Left colon (tissue), 2 donors: ENCODE measurements around the gene CMTM6. TPM values are rescaled to one million over a fixed set of nuclear protein-coding genes. Genes with fewer than 3 reads are reported as not detected.
"Not testable (repeated sequence)": the region's sequence is repeated elsewhere in the genome, so short reads cannot be mapped to it uniquely, and the experiment has no call there.

Experiments used
- ATAC-seq: fragments of 200-7000 bp; cut with Tn5 transposase; one replicate; pipeline ENCODE4 v1.9.1; 2020; ENCODE audit warnings: mild to moderate bottlenecking, moderate library complexity
- DNase-seq, 2 donors: peaks; one replicate each; pipeline ENCODE4 v3.0.0-alpha.2; 2020
- intact Hi-C, 2 donors: fragments of 100-400 bp; cut with DNase I in 1 of 2; cut with micrococcal nuclease in 1 of 2; formaldehyde crosslinking; loops; one replicate each; pipeline versions ENCODE4 v1.11.2 to v1.14.0; 2022; cut with DNase I, micrococcal nuclease
- total RNA-seq, 2 donors: library from RNA; stranded (reverse); fragmentation: NEBNext Ultra II Directional; extraction: Animal tissue kit (Norgen Biotek cat#: 25700); gene quantifications; one replicate each; pipeline ENCODE4 v1.2.1, GENCODE V29; 2021
- donor health status: DM: no; HTN: no; CAD: no.
- donor health status: DM: yes; HTN: yes; CAD: no.

CMTM6 gene
- total RNA-seq, 2 donors from 2014 or later, result 61.3 to 66.7 TPM

- intact Hi-C loops, result no loop called here
Observed at GRCh38 chr3:32474201-32474600, 28.5 kb downstream of the CMTM6 start.

GRCh38 chr3:32472151-32472550 lies 30.5 kb downstream of the CMTM6 start:
- ATAC-seq, DNase-seq, intact Hi-C loops: not testable (repeated sequence)

More at GRCh38 chr3:32474201-32474600, 28.5 kb downstream of the CMTM6 start:
- no peak for ATAC-seq
- no peak for DNase-seq

- no peak for DNase-seq
- intact Hi-C loops, result no loop called here
- ATAC-seq, result no peak
Observed at GRCh38 chr3:32471246-32471645, 31.4 kb downstream of the CMTM6 start.

GRCh38 chr3:32470362-32470761 lies 32.3 kb downstream of the CMTM6 start:
- intact Hi-C loops, result no loop called here
- no peak for DNase-seq
- no peak for ATAC-seq

GRCh38 chr3:32469151-32469874 lies 33.3 kb downstream of the CMTM6 start:
- no peak for DNase-seq
- peak; percentile 9 for ATAC-seq
- intact Hi-C loops, result loop anchor here in 1 of 2 donors (2.0 to 10.0 kb wide), 2 partner anchors 95 to 175 kb away; no protein-coding TSS in a partner anchor

GRCh38 chr3:32467333-32468070 lies 35.1 kb downstream of the CMTM6 start:
- intact Hi-C loops, result loop anchor here in 1 of 2 donors (2.0 to 10.0 kb wide), 2 partner anchors 93 to 173 kb away; no protein-coding TSS in a partner anchor

GRCh38 chr3:32466808-32467207 lies 35.8 kb downstream of the CMTM6 start:
- intact Hi-C loops, result loop anchor here in 1 of 2 donors (10.0 kb wide), 1 partner anchor 172 kb away; no protein-coding TSS in a partner anchor
- ATAC-seq, DNase-seq: not testable (repeated sequence)

More at GRCh38 chr3:32467333-32468070, 35.1 kb downstream of the CMTM6 start:
- peak; percentile 89 for ATAC-seq
- DNase-seq, result peak; percentile 42 to 80

- not testable (repeated sequence) for ATAC-seq, DNase-seq
- intact Hi-C loops, result loop anchor here in 1 of 2 donors (10.0 kb wide), 1 partner anchor 170 kb away; no protein-coding TSS in a partner anchor
Observed at GRCh38 chr3:32464726-32465125, 37.9 kb downstream of the CMTM6 start.

GRCh38 chr3:32463415-32463814 lies 39.2 kb downstream of the CMTM6 start:
- ATAC-seq, DNase-seq: not testable (repeated sequence)
- intact Hi-C loops, result loop anchor here in 1 of 2 donors (10.0 kb wide), 1 partner anchor 169 kb away; no protein-coding TSS in a partner anchor

GRCh38 chr3:32462191-32462986 lies 40.3 kb downstream of the CMTM6 start:
- intact Hi-C loops, result loop anchor here in 1 of 2 donors (10.0 kb wide), 1 partner anchor 168 kb away; no protein-coding TSS in a partner anchor
- ATAC-seq, DNase-seq: not testable (repeated sequence)

- DNase-seq, ATAC-seq: not testable (repeated sequence)
- intact Hi-C loops, result loop anchor here in 1 of 2 donors (10.0 kb wide), 1 partner anchor 166 kb away; no protein-coding TSS in a partner anchor
Observed at GRCh38 chr3:32460817-32461496, 41.7 kb downstream of the CMTM6 start.

- peak; percentile 55 for ATAC-seq
- intact Hi-C loops, result loop anchor here in 1 of 2 donors (10.0 kb wide), 1 partner anchor 165 kb away; no protein-coding TSS in a partner anchor
Observed at GRCh38 chr3:32460031-32460749, 42.5 kb downstream of the CMTM6 start.

GRCh38 chr3:32459450-32459849 lies 43.2 kb downstream of the CMTM6 start:
- DNase-seq, result no peak
- intact Hi-C loops, result no loop called here
- ATAC-seq, result no peak

More at GRCh38 chr3:32460031-32460749, 42.5 kb downstream of the CMTM6 start:
- peak in 1 of 2 donors; percentile 30 for DNase-seq

- no peak for DNase-seq
Observed at GRCh38 chr3:32457971-32458471, 44.6 kb downstream of the CMTM6 start.

GRCh38 chr3:32456429-32457130 lies 46.1 kb downstream of the CMTM6 start:
- DNase-seq, result no peak
- intact Hi-C loops, result no loop called here
- ATAC-seq, result no peak

More at GRCh38 chr3:32457971-32458471, 44.6 kb downstream of the CMTM6 start:
- no peak for ATAC-seq
- intact Hi-C loops, result no loop called here
